Gastroesophageal sphincter (tissue), 3 donors: Measurements from ENCODE around the gene CGREF1.

ENCODE experiments used
- POLR2A ChIP-seq, 2 donors: fragments of 450-650 bp; IDR thresholded peaks; one replicate each; pipeline ENCODE4 v1.6.1; 2017; ENCODE audit warnings: antibody characterized with exemption in 2 of 2, mild to moderate bottlenecking in 2 of 2, moderate library complexity in 1 of 2
- POLR2AphosphoS5 ChIP-seq: sonication (generic); formaldehyde crosslinking; IDR thresholded peaks from one replicate; pipeline ENCODE4 v1.6.1; 2017; ENCODE audit warnings: antibody characterized with exemption
- TF ChIP-seq, protein P1 (sequence below), 4 experiments: fragments of 200-600 bp in 2 of 4; fragments of 450-650 bp in 2 of 4; sonication (generic) in 1 of 4; IDR thresholded peaks; one replicate each; pipeline ENCODE4 v1.5.1; 2017 to 2019; ENCODE audit warnings: antibody characterized with exemption in 4 of 4, mild to moderate bottlenecking in 2 of 4, moderate library complexity in 2 of 4

DNA sequence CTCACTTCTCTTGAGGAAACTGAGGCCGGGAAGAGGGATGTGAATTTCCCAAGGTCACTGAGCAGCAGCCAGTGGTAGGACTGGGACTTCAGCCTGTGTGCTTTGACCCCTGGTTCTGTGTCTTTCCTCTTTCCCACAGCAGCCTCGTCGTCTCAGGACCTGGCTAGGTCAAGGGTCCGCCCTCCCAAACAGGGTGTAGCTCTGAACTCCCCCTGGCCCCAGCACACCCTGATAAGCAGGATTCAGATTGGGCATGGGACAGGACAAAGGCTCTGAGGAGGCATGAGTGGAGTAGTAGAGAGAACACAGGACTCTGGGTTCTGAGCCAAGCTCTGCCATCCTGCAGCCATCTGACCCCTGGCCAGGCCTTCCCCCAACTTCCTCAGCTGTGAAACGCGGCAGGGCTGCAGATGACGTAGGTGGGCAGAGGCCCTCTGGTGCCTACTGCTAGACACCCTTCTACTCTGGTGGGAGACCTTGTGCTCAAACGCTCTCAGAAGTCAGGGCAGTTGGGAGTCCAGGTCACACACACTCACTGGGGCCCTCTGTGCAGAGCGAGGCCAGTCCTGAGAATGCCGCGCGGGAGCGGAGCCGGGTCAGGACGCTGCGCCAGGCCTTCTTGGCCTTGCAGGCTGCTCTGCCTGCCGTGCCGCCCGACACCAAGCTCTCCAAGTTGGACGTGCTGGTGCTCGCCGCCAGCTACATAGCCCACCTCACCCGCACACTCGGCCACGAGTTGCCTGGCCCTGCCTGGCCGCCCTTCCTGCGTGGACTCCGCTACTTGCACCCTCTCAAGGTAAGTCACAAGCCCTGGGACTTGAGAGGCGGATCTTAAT is 30.9 kb upstream of the CGREF1 start:
- TF ChIP-seq, protein P1, sequence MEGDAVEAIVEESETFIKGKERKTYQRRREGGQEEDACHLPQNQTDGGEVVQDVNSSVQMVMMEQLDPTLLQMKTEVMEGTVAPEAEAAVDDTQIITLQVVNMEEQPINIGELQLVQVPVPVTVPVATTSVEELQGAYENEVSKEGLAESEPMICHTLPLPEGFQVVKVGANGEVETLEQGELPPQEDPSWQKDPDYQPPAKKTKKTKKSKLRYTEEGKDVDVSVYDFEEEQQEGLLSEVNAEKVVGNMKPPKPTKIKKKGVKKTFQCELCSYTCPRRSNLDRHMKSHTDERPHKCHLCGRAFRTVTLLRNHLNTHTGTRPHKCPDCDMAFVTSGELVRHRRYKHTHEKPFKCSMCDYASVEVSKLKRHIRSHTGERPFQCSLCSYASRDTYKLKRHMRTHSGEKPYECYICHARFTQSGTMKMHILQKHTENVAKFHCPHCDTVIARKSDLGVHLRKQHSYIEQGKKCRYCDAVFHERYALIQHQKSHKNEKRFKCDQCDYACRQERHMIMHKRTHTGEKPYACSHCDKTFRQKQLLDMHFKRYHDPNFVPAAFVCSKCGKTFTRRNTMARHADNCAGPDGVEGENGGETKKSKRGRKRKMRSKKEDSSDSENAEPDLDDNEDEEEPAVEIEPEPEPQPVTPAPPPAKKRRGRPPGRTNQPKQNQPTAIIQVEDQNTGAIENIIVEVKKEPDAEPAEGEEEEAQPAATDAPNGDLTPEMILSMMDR (IDR thresholded peaks at IDR 0.05) = no peak
- TF ChIP-seq POLR2A (IDR thresholded peaks at IDR 0.05) = no peak
- no peak for TF ChIP-seq POLR2AphosphoS5
